Measurements from ENCODE around the gene LY6G5C.

LY6G5C gene

GRCh38 chr6:31639449-31639861 is 41.4 kb downstream of the LY6G5C start:
- peak; percentile 44 for DNase-seq

GRCh38 chr6:31639043-31639442 is 41.8 kb downstream of the LY6G5C start:
- DNase-seq, result no peak

DNA sequence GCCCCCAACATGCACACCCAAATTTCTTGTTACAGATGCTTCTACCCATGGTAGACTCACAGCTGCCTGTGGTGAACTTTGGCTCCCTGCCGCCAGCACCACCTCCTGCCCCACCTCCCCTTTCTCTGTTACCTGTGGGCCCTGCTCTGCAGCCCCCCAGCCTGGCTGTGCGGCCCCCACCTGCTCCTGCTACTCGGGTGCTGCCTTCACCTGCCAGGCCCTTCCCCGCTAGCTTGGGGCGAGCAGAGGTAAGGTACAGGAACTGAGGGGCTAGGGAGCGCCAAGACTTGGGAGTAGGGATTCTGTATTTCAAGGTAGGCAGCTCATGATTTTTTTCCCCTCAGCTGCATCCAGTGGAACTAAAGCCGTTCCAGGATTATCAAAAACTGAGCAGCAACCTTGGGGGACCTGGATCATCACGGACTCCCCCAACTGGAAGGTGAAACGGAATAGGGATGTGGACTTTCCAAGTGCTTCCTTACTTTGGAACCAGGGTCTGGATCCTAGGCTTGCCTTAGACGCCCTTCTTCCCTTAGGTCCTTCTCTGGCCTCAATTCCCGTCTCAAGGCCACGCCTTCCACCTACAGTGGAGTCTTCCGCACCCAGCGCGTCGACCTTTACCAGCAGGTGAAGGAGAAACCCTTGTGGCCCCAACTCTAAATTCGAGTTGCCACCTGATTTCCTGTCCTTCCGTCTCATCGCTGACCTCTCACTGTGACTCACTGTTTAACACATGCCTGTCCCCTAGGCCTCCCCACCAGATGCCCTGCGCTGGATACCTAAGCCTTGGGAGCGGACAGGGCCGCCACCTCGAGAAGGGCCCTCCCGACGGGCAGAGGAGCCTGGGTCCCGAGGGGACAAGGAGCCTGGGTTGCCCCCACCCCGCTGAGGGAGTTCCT is 43.9 kb downstream of the LY6G5C start:
- DNase-seq, result no peak

DNA sequence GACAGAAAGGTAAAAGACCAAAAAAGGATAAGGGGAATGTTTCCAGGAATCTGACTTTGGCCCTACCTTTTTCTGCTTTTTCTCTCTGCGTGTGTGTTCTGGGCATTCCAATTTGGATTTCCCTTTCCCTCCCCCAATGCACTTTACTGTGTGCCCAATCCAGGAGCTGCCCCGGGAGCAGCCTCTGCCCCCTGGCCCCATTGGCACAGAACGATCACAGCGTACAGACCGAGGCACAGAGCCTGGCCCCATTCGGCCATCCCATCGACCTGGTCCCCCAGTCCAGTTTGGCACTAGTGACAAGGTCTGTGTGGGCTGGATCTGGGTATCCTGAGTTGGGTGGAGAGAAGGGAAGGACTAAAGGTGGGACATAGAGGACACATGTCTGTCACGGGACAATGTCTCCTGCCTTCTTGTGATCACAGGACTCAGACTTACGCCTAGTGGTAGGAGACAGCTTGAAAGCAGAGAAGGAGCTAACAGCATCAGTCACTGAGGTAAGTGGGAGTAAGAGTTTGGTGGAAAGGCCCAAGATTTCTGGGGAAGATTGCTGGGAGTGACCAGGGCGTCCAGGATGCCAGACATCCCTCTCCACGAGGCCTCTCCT is 45.8 kb downstream of the LY6G5C start:
- DNase-seq, result no peak

GRCh38 chr6:31634131-31634530 is 46.7 kb downstream of the LY6G5C start:
- DNase-seq, result no peak

DNA sequence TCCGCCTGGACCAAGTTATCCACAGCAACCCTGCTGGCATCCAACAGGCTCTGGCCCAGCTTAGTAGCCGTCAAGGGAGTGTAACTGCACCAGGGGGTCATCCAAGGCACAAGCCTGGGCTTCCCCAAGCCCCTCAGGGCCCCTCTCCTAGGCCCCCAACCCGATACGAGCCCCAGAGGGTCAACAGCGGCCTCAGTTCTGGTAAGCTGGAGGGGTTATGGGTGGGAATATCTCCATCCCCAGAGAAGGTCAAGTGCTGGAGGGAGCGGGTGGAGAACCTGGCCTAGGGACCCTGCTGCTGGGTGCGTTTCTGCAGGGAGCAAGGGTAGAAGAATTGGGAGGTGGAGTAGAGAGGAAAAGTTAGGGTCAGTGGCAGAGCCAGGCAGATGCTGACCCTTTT is 47.4 kb downstream of the LY6G5C start:
- DNase-seq, result no peak

GRCh38 chr6:31632279-31632946 is 48.5 kb downstream of the LY6G5C start:
- DNase-seq, result no peak

DNA sequence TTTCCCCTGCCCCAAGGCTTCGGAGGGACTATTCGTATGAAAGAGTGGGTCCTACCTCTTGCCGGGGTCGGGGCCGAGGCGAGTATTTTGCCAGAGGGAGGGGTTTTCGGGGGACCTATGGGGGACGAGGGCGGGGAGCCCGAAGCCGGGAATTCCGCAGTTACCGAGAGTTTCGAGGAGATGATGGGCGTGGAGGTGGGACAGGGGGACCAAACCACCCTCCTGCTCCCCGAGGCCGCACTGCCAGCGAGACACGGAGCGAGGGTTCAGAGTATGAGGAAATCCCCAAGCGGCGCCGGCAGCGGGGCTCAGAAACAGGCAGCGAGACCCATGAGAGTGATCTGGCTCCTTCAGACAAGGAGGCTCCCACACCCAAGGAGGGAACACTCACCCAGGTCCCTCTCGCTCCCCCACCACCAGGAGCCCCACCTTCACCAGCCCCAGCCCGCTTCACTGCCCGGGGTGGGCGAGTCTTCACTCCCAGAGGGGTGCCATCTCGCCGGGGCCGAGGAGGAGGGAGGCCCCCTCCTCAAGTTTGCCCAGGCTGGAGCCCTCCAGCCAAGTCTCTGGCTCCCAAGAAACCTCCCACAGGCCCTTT is 49.1 kb downstream of the LY6G5C start:
- no peak for DNase-seq

DNA sequence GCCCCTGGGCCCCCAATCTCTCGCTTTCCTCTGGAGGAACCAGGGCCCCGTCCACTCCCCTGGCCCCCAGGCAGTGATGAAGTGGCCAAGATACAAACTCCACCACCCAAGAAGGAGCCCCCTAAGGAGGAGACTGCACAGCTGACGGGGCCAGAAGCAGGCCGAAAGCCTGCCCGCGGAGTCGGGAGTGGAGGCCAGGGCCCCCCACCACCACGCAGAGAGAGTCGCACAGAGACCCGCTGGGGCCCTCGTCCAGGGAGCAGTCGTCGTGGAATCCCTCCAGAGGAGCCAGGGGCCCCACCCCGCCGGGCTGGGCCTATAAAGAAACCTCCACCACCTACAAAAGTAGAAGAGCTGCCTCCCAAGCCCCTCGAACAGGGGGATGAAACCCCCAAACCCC is 49.7 kb downstream of the LY6G5C start:
- no peak for DNase-seq

DNA sequence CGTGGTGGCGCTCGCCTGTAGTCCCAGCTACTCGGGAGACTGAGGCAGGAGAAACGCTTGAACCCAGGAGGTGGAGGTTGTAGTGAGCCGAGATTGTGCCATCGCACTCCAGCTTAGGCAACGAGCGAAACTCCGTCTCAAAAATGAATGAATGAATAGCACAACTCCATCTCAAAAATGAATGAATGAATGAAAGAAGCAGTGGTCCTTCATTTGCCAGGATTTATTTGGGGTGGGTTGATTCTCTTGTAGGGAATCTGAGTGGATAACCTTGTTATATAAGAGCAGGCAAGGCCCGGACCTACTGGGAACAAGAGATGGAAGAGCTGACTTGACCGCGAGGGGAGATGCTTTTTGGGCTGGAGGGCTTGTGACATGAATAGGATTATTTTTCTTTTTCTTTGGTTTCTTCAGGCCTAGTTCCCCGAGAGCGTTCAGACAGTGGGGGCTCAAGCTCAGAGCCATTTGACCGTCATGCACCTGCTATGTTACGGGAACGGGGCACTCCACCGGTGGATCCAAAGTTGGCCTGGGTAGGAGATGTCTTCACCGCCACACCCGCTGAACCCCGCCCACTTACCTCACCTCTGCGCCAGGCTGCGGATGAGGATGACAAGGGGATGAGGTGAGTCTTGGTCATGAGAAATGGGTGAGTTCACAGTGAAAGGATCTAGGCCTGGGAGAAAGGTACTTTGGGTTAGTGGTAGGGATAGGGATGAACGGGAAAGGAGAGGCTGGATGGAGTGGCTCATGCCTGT is 50.5 kb downstream of the LY6G5C start:
- no peak for DNase-seq

GRCh38 chr6:31629014-31629413 is 51.9 kb downstream of the LY6G5C start:
- DNase-seq, result no peak

DNA sequence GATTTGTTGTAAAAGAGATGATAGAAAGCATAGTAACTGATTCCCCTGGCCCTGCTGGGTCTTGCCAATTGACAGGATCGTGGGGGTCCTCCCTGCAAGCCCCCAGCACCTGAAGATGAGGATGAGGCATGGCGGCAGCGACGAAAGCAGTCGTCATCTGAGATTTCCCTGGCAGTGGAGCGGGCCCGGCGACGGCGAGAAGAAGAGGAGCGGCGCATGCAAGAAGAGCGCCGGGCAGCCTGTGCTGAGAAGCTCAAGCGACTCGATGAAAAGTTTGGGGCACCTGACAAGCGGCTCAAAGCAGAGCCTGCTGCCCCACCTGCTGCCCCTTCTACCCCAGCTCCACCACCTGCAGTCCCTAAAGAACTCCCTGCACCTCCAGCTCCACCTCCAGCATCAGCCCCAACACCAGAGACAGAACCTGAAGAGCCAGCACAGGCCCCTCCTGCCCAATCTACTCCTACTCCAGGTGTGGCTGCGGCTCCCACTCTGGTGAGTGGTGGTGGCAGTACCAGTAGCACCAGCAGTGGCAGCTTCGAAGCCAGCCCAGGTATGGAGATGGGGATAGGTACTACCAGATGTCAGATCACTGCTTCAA is 53.1 kb downstream of the LY6G5C start:
- no peak for DNase-seq

GRCh38 chr6:31626952-31627351 is 53.9 kb downstream of the LY6G5C start:
- no peak for DNase-seq
